Small intestine (tissue), 16 donors: ENCODE results near the gene CCT8L2. TPM values are rescaled to one million over a fixed set of nuclear protein-coding genes. Genes with fewer than 3 reads are reported as not detected.
A peak's percentile ranks its signal among the peaks of the same experiment; 100 is the strongest.
"Not testable (repeated sequence)": the region's sequence is repeated elsewhere in the genome, so short reads cannot be mapped to it uniquely, and the experiment has no call there.

Experiments used
- DNase-seq, 2 donors: peaks; one replicate each; pipeline versions ENCODE4 v3.0.0 to v3.0.0-alpha.2; 2013
- FAIRE-seq: peaks from 2 replicates; lab custom pipeline; 2012; peaks lifted over from hg19 to GRCh38; lab: Jason Lieb, UNC
- H3K27ac ChIP-seq, 3 donors: one replicate each; pipeline ENCODE4 v1.5.1; 2013; ENCODE audit warnings: low read length in 2 of 3, mild to moderate bottlenecking in 2 of 3, control low read depth in 1 of 3, inconsistent platforms in 1 of 3, low read depth in 1 of 3, moderate library complexity in 1 of 3
- H3K27me3 ChIP-seq, 3 donors: one replicate each; pipeline ENCODE4 v1.6.1; 2013; ENCODE audit warnings: low read length in 3 of 3, inconsistent platforms in 1 of 3; ENCODE audit not compliant: control insufficient read depth in 3 of 3, insufficient read depth in 3 of 3
- H3K36me3 ChIP-seq, 3 donors: one replicate each; pipeline ENCODE4 v1.6.1; 2013; ENCODE audit warnings: low read length in 3 of 3, inconsistent platforms in 1 of 3, low read depth in 1 of 3, mild to moderate bottlenecking in 1 of 3, moderate library complexity in 1 of 3; ENCODE audit not compliant: control insufficient read depth in 3 of 3, insufficient read depth in 2 of 3
- H3K4me1 ChIP-seq, 3 donors: one replicate each; pipeline ENCODE4 v1.6.1; 2013; ENCODE audit warnings: low read length in 2 of 3, inconsistent platforms in 1 of 3, low read depth in 1 of 3, mild to moderate bottlenecking in 1 of 3, moderate library complexity in 1 of 3; ENCODE audit not compliant: control insufficient read depth in 3 of 3, insufficient read depth in 2 of 3
- H3K4me3 ChIP-seq, 3 donors: one replicate each; pipeline ENCODE4 v1.5.1; 2013; ENCODE audit warnings: low read length in 3 of 3, control low read depth in 1 of 3, inconsistent platforms in 1 of 3, low read depth in 1 of 3, mild to moderate bottlenecking in 1 of 3, moderate library complexity in 1 of 3
- H3K9me3 ChIP-seq, 2 donors: one replicate each; pipeline ENCODE4 v1.6.1; 2013; ENCODE audit warnings: low read depth in 1 of 2, low read length in 1 of 2; ENCODE audit not compliant: control insufficient read depth in 2 of 2, insufficient read depth in 1 of 2
- WGBS, 3 donors: extraction: QIAGEN DNeasy Blood & Tissue Kit; methylation state at CpG; one replicate each; pipeline ENCODE4 v1.1.7; 2013; 5-methylcytosine and 5-hydroxymethylcytosine counted together
- long read RNA-seq, 10 donors: transcript quantifications; one replicate each; lab custom pipeline, GENCODE V29; 2026
- polyA plus RNA-seq, 4 donors: library from polyadenylated mRNA; stranded (reverse) in 3 of 4; unstranded in 1 of 4; fragments of 200-250 nt in 3 of 4; fragments of 120-200 nt in 1 of 4; gene quantifications; one replicate each; pipeline versions ENCODE4 v1.2.1 to v1.2.3, GENCODE V29; 2013
- donor health status: healthy with polysubstance abuse.
- donor health status: control.
- donor health status: control.
- donor health status: Bipolar disorder and iron deficiency.
- donor health status: healthy.

Gene CCT8L2
- polyA plus RNA-seq: not detected
- long read RNA-seq, donor 1: 0 reads
- long read RNA-seq, donor 2: 0 reads
- long read RNA-seq, donor 3: 0 reads
- long read RNA-seq, donor 4: 0 reads
- long read RNA-seq, donor 5: 0 reads
- long read RNA-seq, donor 6: 0 reads
- long read RNA-seq, donor 7: 0 reads
- long read RNA-seq, donor 8: 0 reads
- long read RNA-seq, donor 9: 0 reads
- long read RNA-seq, donor 10: 0 reads

DNA sequence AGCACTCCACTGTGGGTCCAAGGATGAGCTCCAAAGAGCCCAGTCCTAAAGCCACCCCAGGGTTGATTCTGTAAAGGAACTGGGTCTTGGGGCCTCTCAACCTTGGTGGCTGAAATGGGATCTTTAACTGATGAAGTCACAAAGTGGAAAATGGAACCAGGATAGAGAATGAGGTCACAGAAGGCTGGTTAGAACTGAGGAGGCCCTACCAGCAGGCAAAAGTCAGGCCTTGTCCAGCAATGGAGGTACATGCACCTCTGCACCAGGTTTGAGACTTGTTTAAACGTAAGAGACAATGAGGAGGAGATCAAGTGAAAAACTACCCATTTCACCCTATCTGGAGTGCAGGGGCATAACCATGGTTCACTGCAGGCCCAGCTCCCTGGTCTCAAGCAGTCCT is at the start of gene CCT8L2:
Gene CCT8L2 (minus strand): TSS at position 101 of the 400 bp plus-strand sequence. CDS start 260 bp downstream, outside the sequence.
- not testable (repeated sequence) for H3K36me3 ChIP-seq, FAIRE-seq, DNase-seq, H3K9me3 ChIP-seq, H3K27ac ChIP-seq, H3K27me3 ChIP-seq, H3K4me3 ChIP-seq, H3K4me1 ChIP-seq
- 68 to 87% (median 68%) methylated on average over 1 of the region's 1 CpG for WGBS, 3 donors

GRCh38 chr22:16635442-16635841 is 42.8 kb upstream of the CCT8L2 start:
- not testable (repeated sequence) for H3K4me3 ChIP-seq, H3K27ac ChIP-seq, H3K36me3 ChIP-seq, H3K4me1 ChIP-seq, DNase-seq, H3K27me3 ChIP-seq, H3K9me3 ChIP-seq, FAIRE-seq
- 71 to 72% (median 71%) methylated on average over 1 of the region's 1 CpG for WGBS, 3 donors

- DNase-seq, H3K4me1 ChIP-seq, FAIRE-seq, H3K27ac ChIP-seq, H3K36me3 ChIP-seq, H3K4me3 ChIP-seq, H3K9me3 ChIP-seq, H3K27me3 ChIP-seq: not testable (repeated sequence)
Measured at GRCh38 chr22:16634092-16634491, 41.5 kb upstream of the CCT8L2 start.

- not testable (repeated sequence) for H3K27ac ChIP-seq, H3K9me3 ChIP-seq, H3K27me3 ChIP-seq, DNase-seq, H3K4me3 ChIP-seq, H3K4me1 ChIP-seq, H3K36me3 ChIP-seq
- FAIRE-seq: peak; percentile 33
- 85 to 91% (median 87%) methylated on average over 1 of the region's 1 CpG for WGBS, 3 donors
Measured at GRCh38 chr22:16628476-16628875, 35.9 kb upstream of the CCT8L2 start.

DNA sequence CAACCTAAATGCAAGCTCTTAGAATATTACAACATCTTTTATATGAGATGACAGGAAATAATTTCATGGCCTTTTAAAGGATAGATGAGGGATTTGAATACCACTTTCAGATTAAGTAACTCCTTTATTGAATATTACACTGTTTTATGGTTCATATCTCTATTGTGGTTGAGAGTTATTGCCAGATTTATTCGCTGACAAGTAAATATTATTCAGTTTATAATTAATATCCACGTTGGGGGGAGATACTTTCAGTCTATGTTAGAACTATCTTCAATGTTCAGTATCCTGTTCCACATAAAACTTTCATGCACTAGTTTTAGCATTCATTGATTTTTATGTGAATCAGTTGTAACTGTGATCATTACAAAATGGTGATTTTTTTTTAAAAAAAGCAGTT is 32.4 kb upstream of the CCT8L2 start:
- not testable (repeated sequence) for H3K27ac ChIP-seq, DNase-seq, H3K4me3 ChIP-seq, H3K9me3 ChIP-seq, H3K27me3 ChIP-seq, H3K4me1 ChIP-seq, H3K36me3 ChIP-seq
- WGBS, 3 donors: 25 to 52% (median 39%) methylated on average over 2 of the region's 2 CpGs
- peak; percentile 33 for FAIRE-seq

DNA sequence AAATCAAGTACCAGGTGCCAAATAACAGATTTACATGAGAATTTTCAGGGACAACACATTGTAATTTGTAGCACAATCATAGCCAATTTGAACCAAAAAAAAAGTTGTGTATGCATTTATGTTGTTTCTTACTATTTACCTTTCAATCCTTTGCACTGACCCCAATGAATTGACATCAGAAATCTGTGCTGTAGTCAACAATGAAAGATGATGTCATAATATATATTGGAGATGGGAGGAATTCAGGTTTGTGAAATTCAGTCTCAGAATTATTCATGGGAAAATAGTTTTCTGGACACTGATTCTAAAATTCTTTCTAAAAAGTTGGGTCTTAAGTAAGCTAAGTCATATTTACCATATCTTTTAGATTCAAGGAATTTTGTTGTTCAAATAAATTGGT is 31.0 kb upstream of the CCT8L2 start:
- H3K9me3 ChIP-seq, H3K4me3 ChIP-seq, H3K27me3 ChIP-seq, DNase-seq, H3K36me3 ChIP-seq, H3K27ac ChIP-seq, H3K4me1 ChIP-seq: not testable (repeated sequence)
- FAIRE-seq: peak; percentile 57

GRCh38 chr22:16617516-16617915 is 24.9 kb upstream of the CCT8L2 start:
- H3K4me1 ChIP-seq, H3K36me3 ChIP-seq, H3K9me3 ChIP-seq, H3K27me3 ChIP-seq, FAIRE-seq, H3K4me3 ChIP-seq, H3K27ac ChIP-seq, DNase-seq: not testable (repeated sequence)
- WGBS, 3 donors: 45 to 61% (median 58%) methylated on average over 2 to 3 of the region's 3 CpGs

DNA sequence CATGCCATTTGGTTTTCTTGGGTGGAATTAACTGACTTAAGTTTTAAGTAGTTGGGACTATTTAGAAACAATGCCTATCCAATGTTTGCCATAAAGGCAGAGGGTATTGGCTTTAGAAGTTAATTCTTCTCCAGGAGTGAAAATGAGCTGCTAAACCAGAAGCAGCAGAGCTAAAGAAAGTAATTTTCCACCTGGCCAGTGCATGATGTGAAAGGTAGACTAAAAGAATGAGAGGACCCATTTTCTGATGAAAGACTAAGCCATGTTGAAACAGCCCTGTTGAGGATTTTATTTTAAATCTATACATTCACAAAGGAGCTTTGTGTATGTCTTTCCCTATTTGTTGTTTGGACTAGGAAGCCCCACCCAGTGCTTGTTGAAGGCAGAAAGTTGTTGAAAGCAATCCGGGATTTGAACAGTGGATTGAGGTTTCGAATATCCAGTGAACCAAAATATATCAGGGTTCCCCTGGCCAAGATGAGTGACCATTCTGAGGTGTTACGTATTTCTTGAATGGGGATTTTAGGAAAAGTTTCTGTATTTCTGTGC is 23.9 kb upstream of the CCT8L2 start:
- H3K27ac ChIP-seq, H3K4me1 ChIP-seq, DNase-seq, H3K27me3 ChIP-seq, H3K36me3 ChIP-seq, H3K9me3 ChIP-seq, H3K4me3 ChIP-seq, FAIRE-seq: not testable (repeated sequence)
- WGBS, 3 donors: 68 to 80% (median 77%) methylated on average over 3 of the region's 3 CpGs
